GM21717 (cell line): Measurements from ENCODE around the gene ST6GAL1.
A peak's percentile ranks its signal among the peaks of the same experiment; 100 is the strongest.
"Not testable (repeated sequence)": the region's sequence is repeated elsewhere in the genome, so short reads cannot be mapped to it uniquely, and the experiment has no call there.

ENCODE experiments used
- ATAC-seq: cut with Tn5 transposase; IDR thresholded peaks from one replicate; pipeline ENCODE4 v1.9.1; 2021; ENCODE audit warnings: mild to moderate bottlenecking, moderate library complexity; ENCODE audit not compliant: unreplicated experiment

The ST6GAL1 gene

GRCh38 chr3:186991470-186991869 lies 61.1 kb downstream of the ST6GAL1 start:
- no peak for ATAC-seq

DNA sequence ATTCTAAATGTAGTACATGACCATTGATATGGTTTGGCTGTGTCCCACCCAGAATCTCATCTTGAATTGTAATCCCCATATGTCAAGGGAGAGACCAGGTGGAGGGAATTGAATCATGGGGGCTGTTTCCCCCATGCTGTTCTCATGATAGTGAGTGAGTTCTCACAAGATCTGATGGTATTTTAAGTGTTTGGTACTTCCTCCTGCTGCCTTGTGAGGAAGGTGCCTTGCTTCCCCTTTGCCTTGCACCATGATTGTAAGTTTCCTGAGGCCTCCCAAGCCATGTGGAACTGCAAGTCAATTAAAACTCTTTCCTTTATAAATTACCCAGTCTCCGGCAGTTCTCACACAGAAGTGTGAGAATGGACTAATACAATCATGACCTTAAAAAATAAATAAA lies 61.8 kb downstream of the ST6GAL1 start:
- not testable (repeated sequence) for ATAC-seq

DNA sequence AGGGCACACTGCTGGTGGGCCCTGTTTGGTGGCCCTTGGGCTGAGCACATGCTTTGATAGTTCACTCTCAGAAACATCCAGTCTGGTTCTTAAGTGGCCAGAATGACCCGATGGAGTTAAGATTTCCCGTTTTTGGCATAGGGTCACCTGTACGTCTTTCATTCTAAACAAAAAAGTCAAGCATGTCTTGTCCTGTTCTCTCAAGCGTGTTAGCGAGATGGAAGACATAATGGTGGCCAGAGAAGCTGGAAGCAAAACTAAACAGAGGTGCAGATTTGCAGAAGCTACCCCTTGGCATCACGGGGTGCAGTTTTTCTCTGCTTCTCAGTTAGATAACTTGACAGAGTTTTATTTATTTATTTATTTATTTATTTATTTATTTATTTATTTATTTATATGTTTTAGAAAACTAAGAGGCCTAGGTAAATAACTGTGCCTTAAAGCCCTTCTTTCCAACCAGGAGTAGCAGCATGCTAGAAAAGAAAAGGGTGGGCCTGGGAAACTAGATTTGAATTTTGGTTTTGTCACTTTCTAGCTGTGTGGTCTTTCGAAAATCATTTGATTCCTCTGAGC lies 63.0 kb downstream of the ST6GAL1 start:
- ATAC-seq = no peak

DNA sequence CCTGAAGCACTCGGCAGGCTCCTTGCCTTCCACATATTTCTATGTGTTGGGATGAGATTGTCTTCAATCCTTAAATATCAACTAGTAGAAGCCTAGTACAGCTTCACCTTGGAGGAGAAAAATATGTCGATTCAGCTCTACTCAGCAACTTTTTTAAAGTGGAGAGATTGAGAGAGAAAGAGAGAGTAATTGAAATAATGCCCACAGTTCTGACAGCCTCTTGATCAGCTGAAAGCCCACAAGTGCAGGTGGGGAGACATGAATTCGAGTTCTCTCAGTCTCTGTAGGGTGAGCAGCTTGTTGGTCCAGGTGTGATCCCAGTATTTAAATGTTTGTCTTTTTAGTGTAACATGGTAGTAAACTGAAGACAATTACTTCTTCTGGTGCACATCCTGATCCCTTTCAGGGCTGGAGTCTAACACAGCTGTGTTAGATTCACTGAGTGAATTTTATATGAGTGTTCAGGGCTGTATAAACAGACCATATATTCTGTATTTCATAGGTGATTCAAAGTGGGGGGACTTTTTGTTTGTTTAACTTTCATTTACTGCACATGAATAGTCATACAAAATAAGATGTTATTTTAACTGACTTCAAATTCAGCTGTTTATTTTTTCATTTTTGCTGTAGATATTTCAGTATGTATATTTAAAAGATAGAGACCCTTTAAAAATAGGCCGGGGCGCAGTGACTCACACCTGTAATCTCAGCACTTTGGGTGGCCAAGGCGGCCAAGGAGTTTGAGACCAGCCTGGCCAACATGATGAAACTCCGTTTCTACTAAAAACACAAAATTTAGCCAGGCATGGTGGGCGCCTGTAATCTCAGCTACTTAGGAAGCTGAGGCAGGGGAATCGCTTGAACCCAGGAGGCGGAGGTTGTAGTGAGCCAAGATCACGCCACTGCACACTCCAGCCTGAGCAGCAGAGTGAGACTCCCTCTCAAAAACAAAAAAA lies 64.0 kb downstream of the ST6GAL1 start:
- peak; percentile 33 for ATAC-seq

DNA sequence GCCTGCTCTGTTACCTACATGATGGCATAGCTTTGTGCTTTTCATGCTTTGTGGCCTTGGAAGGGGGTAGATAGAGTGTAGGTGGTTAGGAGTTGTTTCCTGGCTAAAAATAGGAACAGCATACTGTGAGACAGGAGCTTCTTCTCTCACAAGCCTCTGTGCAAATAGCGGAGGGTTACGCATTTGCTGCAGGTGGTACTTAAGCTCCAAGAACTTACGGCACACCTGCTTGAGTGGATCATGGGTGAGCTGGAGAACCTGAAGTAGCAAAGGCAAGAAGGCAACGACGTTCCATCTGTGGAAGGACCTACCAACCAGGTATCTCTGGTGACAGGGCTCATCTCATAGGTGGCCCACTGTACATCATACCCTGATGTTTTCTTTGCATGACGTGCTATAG lies 66.0 kb downstream of the ST6GAL1 start:
- no peak for ATAC-seq

- no peak for ATAC-seq
These were observed 66.7 kb downstream of the ST6GAL1 start for GRCh38 chr3:186997061-186997460.

DNA sequence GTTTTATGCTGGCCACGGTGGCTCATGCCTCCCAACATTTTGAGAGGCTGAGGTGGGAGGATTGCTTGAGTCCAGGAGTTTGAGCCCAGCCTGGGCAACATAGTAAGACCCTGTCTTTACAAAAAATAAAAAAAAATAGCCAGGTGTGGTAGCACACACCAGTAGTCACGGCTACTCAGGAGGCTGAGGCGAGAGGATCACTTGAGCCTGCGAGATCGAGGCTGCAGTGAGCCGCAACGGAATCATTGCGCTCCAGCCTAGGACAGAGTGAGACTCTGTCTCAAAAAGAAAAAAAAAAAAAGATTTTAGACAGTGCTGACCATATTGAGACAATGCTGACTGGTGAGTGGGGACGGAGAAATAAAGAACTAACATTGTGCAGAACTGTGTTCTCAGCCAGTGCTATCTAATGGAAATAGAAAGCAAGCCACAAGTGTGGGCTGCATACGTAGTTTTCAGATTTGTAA lies 67.2 kb downstream of the ST6GAL1 start:
- ATAC-seq = peak; percentile 25

GRCh38 chr3:186998937-186999368 lies 68.6 kb downstream of the ST6GAL1 start:
- ATAC-seq = no peak

GRCh38 chr3:187000711-187001151 lies 70.4 kb downstream of the ST6GAL1 start:
- ATAC-seq = peak; percentile 75

- no peak for ATAC-seq
These were observed 72.6 kb downstream of the ST6GAL1 start for GRCh38 chr3:187002915-187003314.

GRCh38 chr3:187005827-187006481 lies 75.6 kb downstream of the ST6GAL1 start:
- no peak for ATAC-seq

DNA sequence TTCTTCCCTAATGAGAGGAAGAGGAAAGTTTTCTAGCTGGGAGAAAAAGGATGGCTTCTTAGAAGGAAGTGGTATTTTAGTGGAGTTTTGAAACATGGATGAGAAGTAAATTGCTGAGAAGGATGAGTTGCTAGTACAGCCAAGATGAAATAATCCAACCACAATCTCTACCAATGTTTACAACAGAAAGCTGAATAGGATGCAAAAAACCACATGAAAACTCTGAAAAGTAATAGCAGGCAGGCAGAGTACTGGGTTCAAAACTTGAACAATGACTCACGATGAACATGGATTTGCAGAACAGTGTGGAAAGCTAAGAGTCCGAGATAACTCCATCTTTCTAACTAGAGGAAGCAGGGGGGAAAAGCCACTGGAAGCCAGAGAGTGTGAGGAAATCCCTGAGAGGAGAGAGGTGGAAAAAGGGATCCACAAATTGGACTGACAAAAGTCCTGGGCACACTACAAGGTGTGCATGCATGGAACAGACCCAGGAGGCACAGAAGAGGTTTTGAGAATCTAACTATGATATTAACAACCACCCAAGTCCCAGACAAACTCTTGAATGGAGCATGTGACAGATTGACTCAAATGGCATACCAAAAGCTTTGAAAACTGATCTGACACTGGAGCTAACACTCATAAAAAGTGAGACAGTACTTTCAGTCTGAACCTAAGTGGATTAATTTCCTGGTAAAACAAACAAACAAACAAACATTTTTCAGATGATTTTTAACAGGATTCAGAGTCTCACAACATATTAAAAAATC lies 76.7 kb downstream of the ST6GAL1 start:
- ATAC-seq = no peak

DNA sequence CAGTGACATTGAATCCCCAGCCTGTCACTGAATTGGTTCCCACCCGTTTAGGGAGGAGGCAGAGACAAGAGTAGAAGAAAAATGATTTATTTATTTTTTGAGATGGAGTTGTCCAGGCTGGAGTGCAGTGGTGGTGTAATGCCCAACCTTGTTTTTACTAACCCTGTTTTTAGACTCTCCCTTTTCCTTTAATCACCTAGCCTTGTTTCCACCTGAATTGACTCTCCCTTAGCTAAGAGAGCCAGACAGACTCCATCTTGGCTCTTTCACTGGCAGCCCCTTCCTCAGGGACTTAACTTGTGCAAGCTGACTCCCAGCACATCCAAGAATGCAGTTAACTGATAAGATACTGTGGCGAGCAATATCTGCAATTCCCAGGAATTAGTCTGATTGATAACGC lies 80.1 kb downstream of the ST6GAL1 start:
- ATAC-seq = not testable (repeated sequence)

DNA sequence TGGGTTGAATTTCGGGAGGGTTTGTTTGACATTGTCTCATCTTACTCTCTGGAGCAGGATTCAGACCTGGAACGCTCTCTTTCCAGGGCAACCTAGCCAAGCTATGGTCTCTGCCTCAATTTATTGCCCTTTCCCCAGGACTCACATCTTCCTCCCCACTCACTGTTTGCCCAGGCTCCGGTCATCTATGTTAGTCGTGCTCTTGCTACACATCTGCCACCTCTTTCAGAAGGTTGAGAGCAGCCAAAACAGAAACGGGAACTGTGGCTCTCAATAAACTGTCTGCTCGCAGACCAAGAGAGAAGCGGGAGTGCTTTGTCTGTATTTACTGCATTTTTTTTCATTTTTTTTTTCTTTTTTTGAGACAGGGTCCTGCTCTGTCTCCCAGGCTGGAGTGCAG lies 81.6 kb downstream of the ST6GAL1 start:
- ATAC-seq = no peak

DNA sequence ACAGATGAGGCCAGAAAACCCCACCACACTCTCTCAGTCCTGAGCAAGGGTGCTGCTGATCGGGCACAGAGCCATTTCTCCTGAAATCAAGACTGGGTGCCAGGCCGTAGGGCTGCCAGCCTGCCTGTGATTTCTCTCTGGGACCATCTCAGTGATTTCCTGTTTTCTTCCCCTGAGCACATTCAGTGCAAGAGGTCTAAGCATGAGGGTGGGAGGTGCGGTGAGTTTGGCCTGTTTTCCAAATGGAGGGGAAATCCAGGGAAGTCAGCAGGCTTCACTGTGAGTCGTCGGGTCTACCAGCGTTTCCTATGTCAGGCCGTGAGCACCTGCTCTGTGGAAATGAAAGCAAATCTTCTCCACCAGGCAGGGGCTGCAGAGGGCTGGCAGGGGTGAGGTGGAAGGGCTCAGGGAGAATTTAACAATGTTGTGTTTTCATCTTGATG lies 82.3 kb downstream of the ST6GAL1 start:
- ATAC-seq = no peak

DNA sequence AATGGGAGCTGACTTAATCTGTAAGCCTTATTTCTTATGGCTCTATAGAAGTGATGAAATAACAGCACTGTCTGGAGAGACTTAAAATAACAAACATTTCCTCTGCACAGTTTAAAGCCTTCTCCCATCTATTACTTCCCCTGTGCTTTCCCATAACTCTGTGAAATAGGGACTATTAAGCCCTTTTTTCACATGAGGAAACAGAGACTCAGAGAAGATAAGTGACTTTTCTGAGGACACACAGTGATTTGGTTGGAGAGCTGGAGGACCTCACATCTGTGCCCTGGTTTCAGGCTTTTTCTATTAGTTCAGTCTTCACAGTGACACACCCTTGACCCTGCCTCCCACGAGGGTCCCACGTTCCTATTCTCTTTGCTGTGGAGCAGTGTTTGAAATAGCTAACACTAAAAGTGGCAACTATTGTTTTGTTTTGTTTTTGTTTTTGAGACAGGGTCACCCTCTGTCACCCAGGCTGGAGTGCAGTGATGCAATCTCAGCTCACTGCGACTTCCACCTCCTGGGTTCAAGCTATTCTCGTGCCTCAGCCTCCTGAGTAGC lies 82.9 kb downstream of the ST6GAL1 start:
- ATAC-seq = no peak

GRCh38 chr3:187014417-187014864 lies 84.1 kb downstream of the ST6GAL1 start:
- ATAC-seq = no peak

DNA sequence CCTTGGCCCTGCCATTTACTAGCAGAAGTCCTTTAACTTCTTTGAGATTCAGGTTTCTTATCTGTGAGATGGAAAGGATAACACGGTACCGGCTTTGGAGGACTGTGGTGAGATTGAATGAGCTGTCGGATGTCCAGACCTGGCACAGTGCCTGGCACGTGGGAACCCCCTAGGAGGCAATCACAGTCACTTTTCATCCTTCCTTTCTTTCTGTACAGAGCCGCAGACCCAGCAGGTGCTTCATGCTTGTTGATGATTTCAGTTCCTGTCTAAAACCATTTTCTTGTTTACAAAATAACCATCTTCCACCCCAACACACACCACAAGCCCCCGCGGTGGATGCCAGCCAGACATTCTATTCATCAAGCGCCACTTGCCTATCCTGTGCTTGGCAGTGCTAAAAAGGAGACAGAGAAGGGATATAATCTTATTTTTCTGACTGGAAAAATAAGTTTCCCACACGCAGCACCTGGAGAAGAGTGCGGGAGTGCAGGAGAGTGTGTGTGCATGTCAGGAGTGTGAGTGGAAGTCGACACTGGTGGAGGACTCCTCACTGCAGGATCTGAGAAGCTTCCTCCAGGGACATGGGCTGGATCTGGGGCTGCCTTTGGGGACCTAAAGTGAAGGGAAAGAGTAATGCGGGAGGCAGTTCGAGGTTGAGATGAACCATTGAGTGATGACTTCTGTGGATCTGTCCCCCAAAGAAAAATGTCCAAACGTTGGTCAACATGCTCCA lies 85.7 kb downstream of the ST6GAL1 start:
- ATAC-seq = peak; percentile 61

DNA sequence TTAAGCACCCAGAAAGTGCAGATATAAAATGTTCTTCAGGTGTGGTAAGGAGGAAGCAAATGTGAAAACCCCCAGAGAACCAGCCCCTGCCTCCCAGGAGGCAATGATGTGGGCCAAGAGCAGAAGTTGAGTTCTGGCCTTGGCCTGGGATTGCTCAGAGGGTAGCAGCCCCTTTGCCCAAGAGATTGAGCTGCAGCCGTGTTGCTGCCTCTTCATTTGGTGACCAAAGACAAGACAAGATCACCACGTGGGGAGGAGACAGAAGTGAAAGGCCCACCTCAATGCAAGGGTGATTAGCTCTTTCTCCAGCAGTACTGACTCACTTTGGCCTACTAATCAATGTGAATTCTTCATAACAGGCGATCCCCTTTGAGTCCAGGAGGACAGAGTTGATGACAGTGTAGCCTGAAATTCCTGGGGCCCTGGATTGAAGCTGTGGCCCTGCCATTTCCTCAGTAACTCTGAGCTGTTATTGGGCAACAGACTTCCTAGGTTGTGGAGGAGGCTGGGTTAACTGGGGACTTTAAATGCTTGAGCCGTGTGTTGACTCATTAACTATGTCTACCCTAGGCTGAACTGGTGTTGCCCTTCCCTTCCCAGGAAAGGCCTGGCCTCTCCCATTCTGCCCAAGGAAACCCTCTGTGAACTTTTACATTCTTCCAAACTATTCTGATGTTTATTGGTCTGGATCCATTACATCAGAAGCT lies 86.5 kb downstream of the ST6GAL1 start:
- ATAC-seq = no peak
